ENCODE measurements around the gene TTN. TPM values are rescaled to one million over a fixed set of nuclear protein-coding genes. Genes with fewer than 3 reads are reported as not detected.

The TTN gene
- polyA plus RNA-seq, 3 donors: under 0.01 to 0.12 (median 0.08) TPM

GRCh38 chr2:178718283-178718682, 88.9 kb downstream of the TTN start:
- Histone ChIP-seq H3K36me3 (replicated peaks in 1 of 2; ENCODE audit: control insufficient read depth in 1 of 2, insufficient read depth in 2 of 2, low read length in 2 of 2) (no peaks in the 10 kb centered on the region), H3K9me3 (replicated peaks in 1 of 2; ENCODE audit: control insufficient read depth in 1 of 2, insufficient read depth in 1 of 2, low read length in 2 of 2) (no peaks in the 10 kb centered on the region), H3K27me3 (ENCODE audit: control insufficient read depth in 2 of 2, insufficient read depth in 2 of 2, low read length in 2 of 2) (no peaks in the 10 kb centered on the region), H4K20me1 (ENCODE audit: insufficient read depth, low read length) (no peaks in the 10 kb centered on the region), H3K9ac (ENCODE audit: insufficient read depth, low read length, poor library complexity, severe bottlenecking) (no peak overlapping the region), H3K4me3 (replicated peaks in 1 of 3; ENCODE audit: low read depth in 2 of 3, low read length in 3 of 3) (no peak overlapping the region), H3K27ac (ENCODE audit: low read depth in 1 of 2, low read length in 2 of 2) (no peak overlapping the region), H2AFZ (ENCODE audit: insufficient read depth, low read depth, low read length, poor library complexity, severe bottlenecking) (no peak overlapping the region), H3K4me2 (replicated peaks; ENCODE audit: extremely low read depth, low read length, poor library complexity, severe bottlenecking) (no peak overlapping the region), H3K79me2 (ENCODE audit: insufficient read depth, low read length) (no peaks in the 10 kb centered on the region), H3K4me1 (ENCODE audit: control insufficient read depth in 1 of 2, insufficient read depth in 2 of 2, low read length in 2 of 2) (no peaks in the 10 kb centered on the region)
- Mint-ChIP-seq H3K4me1 (no peaks in the 10 kb centered on the region), H3K36me3 (no peaks in the 10 kb centered on the region), H3K4me3 (no peak overlapping the region), H3K27ac (no peak overlapping the region), H3K27me3 (ENCODE audit: low read depth in 3 of 3) (no peaks in the 10 kb centered on the region), H3K9me3 (peaks cover 0 to 3% (median 0%) of the 10 kb centered on the region in 7 donors)
- no peak for DNase-seq
- no CpG with 5 or more reads among the region's 2 CpGs for WGBS (ENCODE audit: insufficient coverage)
- TF ChIP-seq CTCF (IDR thresholded peaks at IDR 0.05): no peak
- intact Hi-C loops (cut with micrococcal nuclease): no loop called here

GRCh38 chr2:178716394-178716793, 90.8 kb downstream of the TTN start:
- H3K36me3 Mint-ChIP-seq: no peaks in the 10 kb centered on the region

More at GRCh38 chr2:178716394-178716793, 90.8 kb downstream of the TTN start:
- Mint-ChIP-seq H3K4me1 (no peaks in the 10 kb centered on the region), H3K4me3 (no peak overlapping the region), H3K27ac (no peak overlapping the region), H3K9me3 (peaks cover 0 to 3% (median 0%) of the 10 kb centered on the region in 7 donors), H3K27me3 (ENCODE audit: low read depth in 3 of 3) (no peaks in the 10 kb centered on the region)
- H3K27me3 ChIP-seq (ENCODE audit: control insufficient read depth in 2 of 2, insufficient read depth in 2 of 2, low read length in 2 of 2): no peaks in the 10 kb centered on the region
- intact Hi-C loops (cut with micrococcal nuclease): no loop called here
- no peak overlapping the region for H3K4me3 ChIP-seq (replicated peaks in 1 of 3; ENCODE audit: low read depth in 2 of 3, low read length in 3 of 3)
- H3K79me2 ChIP-seq (ENCODE audit: insufficient read depth, low read length): no peaks in the 10 kb centered on the region
- TF ChIP-seq CTCF (IDR thresholded peaks at IDR 0.05): no peak
- H3K27ac ChIP-seq (ENCODE audit: low read depth in 1 of 2, low read length in 2 of 2): no peak overlapping the region
- no peaks in the 10 kb centered on the region for H3K36me3 ChIP-seq (replicated peaks in 1 of 2; ENCODE audit: control insufficient read depth in 1 of 2, insufficient read depth in 2 of 2, low read length in 2 of 2)
- H3K9ac ChIP-seq (ENCODE audit: insufficient read depth, low read length, poor library complexity, severe bottlenecking): no peak overlapping the region
- DNase-seq: no peak
- WGBS (ENCODE audit: insufficient coverage): no CpG with 5 or more reads among the region's 2 CpGs
- H2AFZ ChIP-seq (ENCODE audit: insufficient read depth, low read depth, low read length, poor library complexity, severe bottlenecking): no peak overlapping the region
- H3K4me1 ChIP-seq (ENCODE audit: control insufficient read depth in 1 of 2, insufficient read depth in 2 of 2, low read length in 2 of 2): no peaks in the 10 kb centered on the region
- no peaks in the 10 kb centered on the region for H4K20me1 ChIP-seq (ENCODE audit: insufficient read depth, low read length)
- H3K9me3 ChIP-seq (replicated peaks in 1 of 2; ENCODE audit: control insufficient read depth in 1 of 2, insufficient read depth in 1 of 2, low read length in 2 of 2): no peaks in the 10 kb centered on the region
- H3K4me2 ChIP-seq (replicated peaks; ENCODE audit: extremely low read depth, low read length, poor library complexity, severe bottlenecking): no peak overlapping the region

All from CD14-positive monocyte (primary cell).